ENCODE results near the gene AVEN. TPM values are rescaled to one million over a fixed set of nuclear protein-coding genes. Genes with fewer than 3 reads are reported as not detected.

Gene AVEN
- total and polyA plus RNA-seq, 2 of the 8 experiments (the other 6 are each of a cell fraction or from before 2014, with no cell fraction given) = 5.5 to 17.0 TPM

GRCh38 chr15:34070003-34070402 lies 31.0 kb upstream of the AVEN start:
- Histone ChIP-seq H3K56ac (replicated peaks; ENCODE audit: insufficient read length, low read depth, low read length) (no peak overlapping the region), H3K79me2 (ENCODE audit: control insufficient read depth in 1 of 2, insufficient read depth in 2 of 2, low read length in 2 of 2) (no peaks in the 10 kb centered on the region), H2BK120ac (replicated peaks; ENCODE audit: low read depth, low read length) (no peak overlapping the region), H4K5ac (ENCODE audit: insufficient read length, low read depth, low read length) (no peak overlapping the region), H4K8ac (ENCODE audit: extremely low read depth, insufficient read depth, low read length) (no peak overlapping the region), H2AK5ac (ENCODE audit: low read depth, low read length) (no peak overlapping the region), H3K18ac (ENCODE audit: extremely low read depth, low read length) (no peak overlapping the region), H2BK5ac (ENCODE audit: low read depth, low read length) (no peak overlapping the region), H3K23me2 (ENCODE audit: low read depth, low read length) (no peaks in the 10 kb centered on the region; the same call in 1 of the 2 replicates), H3K9me3 (ENCODE audit: insufficient read depth in 2 of 2, low read depth in 1 of 2, low read length in 1 of 2) (no peaks in the 10 kb centered on the region), H3K27ac (ENCODE audit: low read depth, low read length) (no peak overlapping the region), H4K91ac (replicated peaks; ENCODE audit: insufficient read length, low read length) (no peak overlapping the region), H3K9ac (replicated peaks in 1 of 4; ENCODE audit: extremely low read depth in 1 of 4, low read depth in 3 of 4, low read length in 3 of 4) (no peak overlapping the region), H3K4me3 (ENCODE audit: extremely low read depth in 1 of 4, insufficient read depth in 2 of 4, low read depth in 3 of 4, low read length in 4 of 4) (no peak overlapping the region), H3K14ac (ENCODE audit: insufficient read length) (no peak overlapping the region), H3K27me3 (replicated peaks in 1 of 4; ENCODE audit: control insufficient read depth in 3 of 4, extremely low read depth in 1 of 4, insufficient read depth in 3 of 4, low read length in 3 of 4) (no peaks in the 10 kb centered on the region), H3K4me1 (replicated peaks in 1 of 4; ENCODE audit: control insufficient read depth in 3 of 4, insufficient read depth in 4 of 4, low read length in 3 of 4) (no peaks in the 10 kb centered on the region), H2BK15ac (ENCODE audit: low read length) (no peak overlapping the region), H4K20me1 (replicated peaks in 1 of 2; ENCODE audit: control insufficient read depth in 1 of 2, insufficient read depth in 2 of 2, low read length in 2 of 2) (no peaks in the 10 kb centered on the region), H2BK12ac (ENCODE audit: low read depth, low read length) (no peak overlapping the region), H3K4me2 (ENCODE audit: insufficient read depth in 1 of 2, low read depth in 2 of 2, low read length in 2 of 2) (no peak overlapping the region), H3K36me3 (ENCODE audit: control insufficient read depth in 2 of 4, insufficient read depth in 4 of 4, low read length in 3 of 4) (no peaks in the 10 kb centered on the region), H3K4ac (replicated peaks; ENCODE audit: insufficient read length, low read depth, low read length) (no peak overlapping the region), H2AFZ (ENCODE audit: low read length) (no peak overlapping the region), H3K23ac (ENCODE audit: insufficient read length) (no peak overlapping the region), H3K79me1 (ENCODE audit: low read depth, low read length) (no peaks in the 10 kb centered on the region), H2BK20ac (ENCODE audit: low read length) (no peak overlapping the region)
- WGBS, 2 experiments (ENCODE audit: extremely low coverage in 1 of 2, insufficient coverage in 1 of 2, insufficient read length in 1 of 2, insufficient replicate concordance in 2 of 2, low coverage in 1 of 2, low lambda C conversion rate in 2 of 2, missing lambda C conversion rate in 1 of 2) = 85% methylated on average over 6 of the region's 6 CpGs; no CpG with 5 or more reads in 1 of the 2 experiments
- FAIRE-seq (no peak), DNase-seq (ENCODE audit: low read depth in 1 of 2, low spot score in 2 of 2) (no peak)
- ChIA-PET CTCF (ENCODE audit: partially characterized antibody) (interaction anchor here (1.4 kb wide), 1 partner anchor 40 kb away, joined by 5 read pairs; no protein-coding TSS in a partner anchor), POLR2A (ENCODE audit: partially characterized antibody) (no interaction called here)
- TF ChIP-seq FOSL1 (IDR thresholded peaks at IDR 0.05; ENCODE audit: insufficient read depth, low read depth, low read length) = no peak
- no peak for TF ChIP-seq MAX (IDR thresholded peaks at IDR 0.05)
- TF ChIP-seq CEBPB (IDR thresholded peaks at IDR 0.05; ENCODE audit: low read depth, low read length) = no peak
- no peak for TF ChIP-seq TAF7 (optimal IDR thresholded peaks at IDR 0.05; ENCODE audit: borderline replicate concordance, low read depth, low read length)
- TF ChIP-seq POU5F1 (IDR thresholded peaks at IDR 0.05; ENCODE audit: low read depth, low read length) = no peak

Data from H1 (cell line).